OCI-LY7 (cell line): ENCODE results near the gene CLDN12. TPM values are rescaled to one million over a fixed set of nuclear protein-coding genes. Genes with fewer than 3 reads are reported as not detected.

Experiments
- BruUV-seq: library from RNA; stranded (reverse); fragments of 400-500 nt; replicated peaks from 2 replicates; lab custom pipeline; 2021; lab: Mats Ljungman, UMichigan
- CTCF ChIA-PET: fragments of 300-600 bp; sonication (Branson Sonifier 250); formaldehyde crosslinking; loops from one replicate; lab custom pipeline; 2022; ENCODE audit warnings: antibody characterized with exemption; ENCODE audit not compliant: unreplicated experiment; lab: Charles Lee
- POLR2A ChIA-PET: fragments of 300-600 bp; sonication (Branson Sonifier 250); formaldehyde crosslinking; loops from one replicate; lab custom pipeline; 2022; ENCODE audit warnings: antibody characterized with exemption; lab: Charles Lee
- DNase-seq: peaks from one replicate; pipeline ENCODE4 v3.0.0-alpha.2; 2015; ENCODE audit warnings: low spot score
- H2AFZ ChIP-seq: fragments of 200-600 bp; sonication (generic), shearing (Covaris generic); 2 replicates; pipeline ENCODE4 v1.6.1; 2014; ENCODE audit warnings: mild to moderate bottlenecking, antibody characterized with exemption, low read length, moderate library complexity
- H3K27ac ChIP-seq: fragments of 200-600 bp; sonication (generic); 2 replicates; pipeline ENCODE4 v1.5.1; 2014; ENCODE audit warnings: mixed run types, low read depth, mild to moderate bottlenecking, moderate library complexity, low read length, inconsistent platforms; ENCODE audit not compliant: poor library complexity, severe bottlenecking
- H3K36me3 ChIP-seq: fragments of 200-600 bp; sonication (generic); 2 replicates; pipeline ENCODE4 v1.6.1; 2014; ENCODE audit warnings: mild to moderate bottlenecking, antibody characterized with exemption, low read length, moderate library complexity, mixed read lengths; ENCODE audit not compliant: insufficient read depth
- H3K4me1 ChIP-seq: fragments of 200-600 bp; sonication (generic); 2 replicates; pipeline ENCODE4 v1.5.1; 2014; ENCODE audit warnings: mild to moderate bottlenecking, low read length; ENCODE audit not compliant: insufficient read depth, poor library complexity, severe bottlenecking
- H3K4me2 ChIP-seq: fragments of 200-600 bp; sonication (generic); 2 replicates; pipeline ENCODE4 v1.6.1; 2014; ENCODE audit warnings: mild to moderate bottlenecking, low read length
- H3K4me3 ChIP-seq: fragments of 200-600 bp; sonication (generic); 2 replicates; pipeline ENCODE4 v1.5.1; 2014; ENCODE audit warnings: mild to moderate bottlenecking, low read depth, low read length; ENCODE audit not compliant: poor library complexity, severe bottlenecking
- H3K79me2 ChIP-seq: fragments of 200-600 bp; sonication (generic); 2 replicates; pipeline ENCODE4 v1.6.1; 2016; ENCODE audit warnings: low read depth, mild to moderate bottlenecking, low read length, moderate library complexity, mixed read lengths; ENCODE audit not compliant: insufficient read depth
- H3K9me2 ChIP-seq: fragments of 200-600 bp; sonication (generic); 2 replicates; pipeline ENCODE4 v1.6.1; 2016; ENCODE audit warnings: mild to moderate bottlenecking, low read length, mixed read lengths; ENCODE audit not compliant: insufficient read depth
- H3K9me3 ChIP-seq: fragments of 200-600 bp; sonication (generic); 2 replicates; pipeline ENCODE4 v1.6.1; 2014; ENCODE audit warnings: mild to moderate bottlenecking, mixed run types, low read length, mixed read lengths
- H4K20me1 ChIP-seq: fragments of 200-600 bp; sonication (generic); 2 replicates; pipeline ENCODE4 v1.6.1; 2014; ENCODE audit warnings: mild to moderate bottlenecking, antibody characterized with exemption, low read length, moderate library complexity, mixed read lengths; ENCODE audit not compliant: insufficient read depth
- CTCF ChIP-seq: fragments of 200-600 bp; sonication (generic); conservative IDR thresholded peaks from 2 replicates; pipeline ENCODE4 v1.5.1; 2014; ENCODE audit warnings: mild to moderate bottlenecking, antibody characterized with exemption, low read length, moderate library complexity, mixed read lengths
- EZH2phosphoT487 ChIP-seq: fragments of 200-600 bp; sonication (generic); IDR thresholded peaks from 2 replicates; pipeline ENCODE4 v1.6.1; 2018; ENCODE audit warnings: low read depth, borderline replicate concordance, mild to moderate bottlenecking, mixed run types, antibody characterized with exemption, low read length, moderate library complexity, mixed read lengths
- intact Hi-C: fragments of 100-400 bp; cut with micrococcal nuclease; formaldehyde crosslinking; loops from one replicate; pipeline ENCODE4 v1.10.0; 2022; ENCODE audit not compliant: unreplicated experiment
- total RNA-seq, 2 experiments: library from RNA; depleted of rRNA in 1 of 2; stranded (reverse); fragments of >200 nt in 1 of 2; shearing (Covaris generic) in 1 of 2; gene quantifications; 2 replicates each; pipeline ENCODE4 v1.2.3, GENCODE V29; 2014 to 2022

Gene CLDN12
- total RNA-seq, 2 experiments from 2014 or later, result 11.0 to 17.0 TPM

- H3K4me2 ChIP-seq, result no peak overlapping the region
- no peaks in the 10 kb centered on the region for H3K79me2 ChIP-seq
- H2AFZ ChIP-seq, result no peak overlapping the region
- no TSS peak for BruUV-seq
- no peak overlapping the region for H3K4me3 ChIP-seq
- H4K20me1 ChIP-seq, result 0 out of 2 replicates have a peak, but pooled peaks cover 3% of the 10 kb centered on the region
- H3K9me3 ChIP-seq, result no peaks in the 10 kb centered on the region
- H3K27ac ChIP-seq, result no peak overlapping the region
- POLR2A ChIA-PET, result interaction anchor here (1.0 to 3.3 kb wide), 2 partner anchors 9 to 12 kb away, joined by 3 to 17 read pairs; partner anchors contain the start of gene CLDN12
- H3K9me2 ChIP-seq, result no peaks in the 10 kb centered on the region
- H3K4me1 ChIP-seq, result no peaks in the 10 kb centered on the region
- CTCF ChIA-PET, result interaction anchor here (1.5 kb wide), 1 partner anchor 13 kb away, joined by 3 read pairs; no protein-coding TSS in a partner anchor
- TF ChIP-seq CTCF (no peak), EZH2phosphoT487 (no peak)
- intact Hi-C loops, result no loop called here
- no peak for DNase-seq
- H3K36me3 ChIP-seq, result peaks cover 44% of the 10 kb centered on the region
Measured at GRCh38 chr7:90390926-90391325, 12.3 kb upstream of the CLDN12 start.

GRCh38 chr7:90391488-90391887 lies 11.8 kb upstream of the CLDN12 start:
- no peak overlapping the region for H3K27ac ChIP-seq
- no peaks in the 10 kb centered on the region for H3K4me1 ChIP-seq
- 0 out of 2 replicates have a peak, but pooled peaks cover 3% of the 10 kb centered on the region for H4K20me1 ChIP-seq
- H3K4me2 ChIP-seq, result no peak overlapping the region
- POLR2A ChIA-PET, result interaction anchor here (3.3 kb wide), 1 partner anchor 12 kb away, joined by 17 read pairs; the partner anchor contains the start of gene CLDN12
- intact Hi-C loops, result no loop called here
- CTCF ChIA-PET, result interaction anchor here (1.5 kb wide), 1 partner anchor 13 kb away, joined by 3 read pairs; no protein-coding TSS in a partner anchor
- no peak overlapping the region for H2AFZ ChIP-seq
- no peaks in the 10 kb centered on the region for H3K9me3 ChIP-seq
- TF ChIP-seq EZH2phosphoT487, result no peak
- DNase-seq, result no peak
- H3K9me2 ChIP-seq, result no peaks in the 10 kb centered on the region
- H3K36me3 ChIP-seq, result peaks cover 38% of the 10 kb centered on the region
- H3K4me3 ChIP-seq, result no peak overlapping the region
- H3K79me2 ChIP-seq, result no peaks in the 10 kb centered on the region
- no TSS peak for BruUV-seq

GRCh38 chr7:90396420-90396819 lies 6.8 kb upstream of the CLDN12 start:
- H3K4me3 ChIP-seq, result no peak overlapping the region
- TF ChIP-seq CTCF (no peak), EZH2phosphoT487 (no peak)
- H3K9me2 ChIP-seq, result no peaks in the 10 kb centered on the region
- no peaks in the 10 kb centered on the region for H3K4me1 ChIP-seq
- H3K79me2 ChIP-seq, result no peaks in the 10 kb centered on the region
- peaks cover 6% of the 10 kb centered on the region; the same call in 1 of the 2 replicates for H3K36me3 ChIP-seq
- no peak overlapping the region for H3K4me2 ChIP-seq
- no peak overlapping the region for H2AFZ ChIP-seq
- no peak overlapping the region for H3K27ac ChIP-seq
- H4K20me1 ChIP-seq, result no peaks in the 10 kb centered on the region
- no peak for DNase-seq
- ChIA-PET POLR2A (no interaction called here), CTCF (no interaction called here)
- intact Hi-C loops, result no loop called here
- 0 out of 2 replicates have a peak, but pooled peaks cover 4% of the 10 kb centered on the region for H3K9me3 ChIP-seq
- no TSS peak for BruUV-seq
